GM12875 (cell line): ENCODE measurements around the gene ARL8B.

Source experiments
- H3K4me3 ChIP-seq: one replicate; pipeline ENCODE4 v1.5.1; 2011; ENCODE audit warnings: low read depth, low read length, control low read depth
- CTCF ChIP-seq: IDR thresholded peaks from 2 replicates; pipeline ENCODE4 v1.5.1; 2011; ENCODE audit warnings: low read depth, mild to moderate bottlenecking, control low read depth, inconsistent platforms, low read length, moderate library complexity, borderline replicate concordance; ENCODE audit not compliant: insufficient read depth

The ARL8B gene

GRCh38 chr3:5192571-5193365, 70.7 kb downstream of the ARL8B start:
- H3K4me3 ChIP-seq, result no peak overlapping the region
- TF ChIP-seq CTCF, result no peak

GRCh38 chr3:5194341-5194740, 72.2 kb downstream of the ARL8B start:
- H3K4me3 ChIP-seq, result no peak overlapping the region

GRCh38 chr3:5194801-5195509, 72.9 kb downstream of the ARL8B start:
- H3K4me3 ChIP-seq, result no peak overlapping the region
- no peak for TF ChIP-seq CTCF

More at GRCh38 chr3:5194341-5194740, 72.2 kb downstream of the ARL8B start:
- no peak for TF ChIP-seq CTCF

- H3K4me3 ChIP-seq, result no peak overlapping the region
- TF ChIP-seq CTCF, result no peak
Measured at GRCh38 chr3:5195605-5196004, 73.5 kb downstream of the ARL8B start.

- H3K4me3 ChIP-seq, result no peak overlapping the region
- no peak for TF ChIP-seq CTCF
Measured at GRCh38 chr3:5197022-5197421, 74.9 kb downstream of the ARL8B start.

- no peak overlapping the region for H3K4me3 ChIP-seq
- no peak for TF ChIP-seq CTCF
Measured at GRCh38 chr3:5197470-5198312, 75.6 kb downstream of the ARL8B start.
